GM19099 (cell line): ENCODE measurements around the gene RALGDS.

Experiments used
- POLR2A ChIP-seq: IDR thresholded peaks from 3 replicates; pipeline ENCODE4 v1.6.1; 2011; ENCODE audit warnings: low read depth; ENCODE audit not compliant: insufficient read length; ENCODE audit errors: extremely low read depth

The RALGDS gene

GRCh38 chr9:133119103-133119845, 1.8 kb downstream of the RALGDS start:
- TF ChIP-seq POLR2A: no peak

GRCh38 chr9:133118568-133118967, 2.5 kb downstream of the RALGDS start:
- TF ChIP-seq POLR2A: no peak

- TF ChIP-seq POLR2A: no peak
Observed at GRCh38 chr9:133118179-133118520, 2.9 kb downstream of the RALGDS start.

GRCh38 chr9:133117271-133118178, 3.5 kb downstream of the RALGDS start:
- TF ChIP-seq POLR2A: no peak

GRCh38 chr9:133116346-133117231, 4.5 kb downstream of the RALGDS start:
- no peak for TF ChIP-seq POLR2A

- peak; percentile 93 for TF ChIP-seq POLR2A
Observed at GRCh38 chr9:133115604-133116345, 5.3 kb downstream of the RALGDS start.

GRCh38 chr9:133114886-133115603, 6.0 kb downstream of the RALGDS start:
- TF ChIP-seq POLR2A: no peak

GRCh38 chr9:133113949-133114885, 6.8 kb downstream of the RALGDS start:
- peak; percentile 37 for TF ChIP-seq POLR2A

- TF ChIP-seq POLR2A: no peak
Observed at GRCh38 chr9:133113163-133113948, 7.7 kb downstream of the RALGDS start.

GRCh38 chr9:133112663-133113026, 8.4 kb downstream of the RALGDS start:
- no peak for TF ChIP-seq POLR2A

- TF ChIP-seq POLR2A: no peak
Observed at GRCh38 chr9:133111808-133112662, 9.0 kb downstream of the RALGDS start.

GRCh38 chr9:133109931-133110650, 10.9 kb downstream of the RALGDS start:
- TF ChIP-seq POLR2A: no peak
